Testis (tissue), 3 donors: ENCODE results near the gene SLC44A1. TPM values are rescaled to one million over a fixed set of nuclear protein-coding genes. Genes with fewer than 3 reads are reported as not detected.

Experiments used
- DNase-seq: peaks from one replicate; pipeline ENCODE4 v3.0.0-alpha.2; 2019
- H3K27ac ChIP-seq, 2 donors: fragments of 200-600 bp; sonication (generic); one replicate each; pipeline ENCODE4 v1.5.1; 2019
- H3K27me3 ChIP-seq: fragments of 200-600 bp; sonication (generic); one replicate; pipeline ENCODE4 v1.5.1; 2019
- H3K36me3 ChIP-seq: fragments of 200-600 bp; sonication (generic); one replicate; pipeline ENCODE4 v1.5.1; 2017; ENCODE audit warnings: low read depth; ENCODE audit errors: missing control alignments
- H3K4me1 ChIP-seq: fragments of 200-600 bp; sonication (generic); one replicate; pipeline ENCODE4 v1.5.1; 2019
- H3K4me3 ChIP-seq, 2 donors: fragments of 200-600 bp; sonication (generic); one replicate each; pipeline ENCODE4 v1.5.1; 2017 to 2019
- H3K9me3 ChIP-seq: fragments of 200-600 bp; sonication (generic); one replicate; pipeline ENCODE4 v1.5.1; 2017
- POLR2A ChIP-seq: fragments of 450-650 bp; IDR thresholded peaks from one replicate; pipeline ENCODE4 v1.6.1; 2017; ENCODE audit warnings: antibody characterized with exemption, mild to moderate bottlenecking, moderate library complexity
- WGBS, 2 donors: methylation state at CpG; one replicate each; pipeline ENCODE4 v1.1.5; 2018; 5-methylcytosine and 5-hydroxymethylcytosine counted together
- intact Hi-C: fragments of 100-400 bp; cut with DNase I; formaldehyde crosslinking; loops from one replicate; pipeline ENCODE4 v1.15.1; 2023; ENCODE audit warnings: low total_unique reads
- polyA plus RNA-seq: library from polyadenylated mRNA; stranded (reverse); fragments of 350-450 nt; fragmentation: Illumina TruSeq; extraction: RNeasy Lipid Tissue Mini Kit (QIAGEN cat#74804); gene quantifications from one replicate; pipeline ENCODE4 v1.2.3, GENCODE V29; 2014; ENCODE audit warnings: low read depth, low replicate concordance; ENCODE audit not compliant: insufficient read depth
- total RNA-seq, 2 donors: library from RNA; depleted of rRNA; stranded (reverse); fragments of >200 nt; gene quantifications; one replicate each; pipeline ENCODE4 v1.2.3, GENCODE V29; 2016
- TF ChIP-seq, protein P1 (sequence below), 3 experiments: fragments of 450-650 bp in 2 of 3; fragments of 200-600 bp in 1 of 3; sonication (generic) in 1 of 3; IDR thresholded peaks; one replicate each; pipeline ENCODE4 v1.5.1; 2016 to 2019; ENCODE audit warnings: antibody characterized with exemption in 3 of 3, mild to moderate bottlenecking in 2 of 3, moderate library complexity in 1 of 3

Gene SLC44A1
- total and polyA plus RNA-seq, 3 donors from 2014 or later, result 8.9 to 16.7 (median 11.1) TPM

DNA sequence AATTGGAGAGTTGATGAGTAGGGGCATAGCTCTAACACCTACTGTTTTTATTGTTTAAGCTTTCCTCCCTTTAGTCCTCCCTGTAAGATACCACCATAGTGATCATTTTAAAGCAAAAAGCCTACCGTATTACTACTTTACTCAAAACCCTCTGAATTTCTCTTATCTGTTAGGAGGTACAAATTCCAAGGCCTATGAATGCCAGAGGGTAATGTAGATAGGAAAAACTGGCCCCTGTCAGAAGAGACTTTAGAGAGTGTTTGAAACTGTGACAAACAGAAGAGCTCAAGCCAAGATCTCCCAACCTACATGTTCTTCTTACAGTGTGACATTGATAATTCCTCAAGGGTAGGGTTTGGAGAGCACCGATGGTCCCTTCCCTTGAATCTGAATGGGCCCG lies 7.2 kb upstream of the SLC44A1 start:
- H3K4me3 ChIP-seq, result no peak overlapping the region
- DNase-seq, result no peak
- H3K27me3 ChIP-seq, result no peaks in the 10 kb centered on the region
- peaks cover 18% of the 10 kb centered on the region for H3K4me1 ChIP-seq
- H3K36me3 ChIP-seq, result no peaks in the 10 kb centered on the region
- WGBS, 2 donors, result 80 to 88% methylated on average over 3 of the region's 3 CpGs
- no peak overlapping the region for H3K27ac ChIP-seq
- TF ChIP-seq POLR2A, result no peak
- TF ChIP-seq, protein P1, sequence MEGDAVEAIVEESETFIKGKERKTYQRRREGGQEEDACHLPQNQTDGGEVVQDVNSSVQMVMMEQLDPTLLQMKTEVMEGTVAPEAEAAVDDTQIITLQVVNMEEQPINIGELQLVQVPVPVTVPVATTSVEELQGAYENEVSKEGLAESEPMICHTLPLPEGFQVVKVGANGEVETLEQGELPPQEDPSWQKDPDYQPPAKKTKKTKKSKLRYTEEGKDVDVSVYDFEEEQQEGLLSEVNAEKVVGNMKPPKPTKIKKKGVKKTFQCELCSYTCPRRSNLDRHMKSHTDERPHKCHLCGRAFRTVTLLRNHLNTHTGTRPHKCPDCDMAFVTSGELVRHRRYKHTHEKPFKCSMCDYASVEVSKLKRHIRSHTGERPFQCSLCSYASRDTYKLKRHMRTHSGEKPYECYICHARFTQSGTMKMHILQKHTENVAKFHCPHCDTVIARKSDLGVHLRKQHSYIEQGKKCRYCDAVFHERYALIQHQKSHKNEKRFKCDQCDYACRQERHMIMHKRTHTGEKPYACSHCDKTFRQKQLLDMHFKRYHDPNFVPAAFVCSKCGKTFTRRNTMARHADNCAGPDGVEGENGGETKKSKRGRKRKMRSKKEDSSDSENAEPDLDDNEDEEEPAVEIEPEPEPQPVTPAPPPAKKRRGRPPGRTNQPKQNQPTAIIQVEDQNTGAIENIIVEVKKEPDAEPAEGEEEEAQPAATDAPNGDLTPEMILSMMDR (IDR thresholded peaks at IDR 0.05), result no peak
- intact Hi-C loops, result no loop called here
- H3K9me3 ChIP-seq, result no peaks in the 10 kb centered on the region

DNA sequence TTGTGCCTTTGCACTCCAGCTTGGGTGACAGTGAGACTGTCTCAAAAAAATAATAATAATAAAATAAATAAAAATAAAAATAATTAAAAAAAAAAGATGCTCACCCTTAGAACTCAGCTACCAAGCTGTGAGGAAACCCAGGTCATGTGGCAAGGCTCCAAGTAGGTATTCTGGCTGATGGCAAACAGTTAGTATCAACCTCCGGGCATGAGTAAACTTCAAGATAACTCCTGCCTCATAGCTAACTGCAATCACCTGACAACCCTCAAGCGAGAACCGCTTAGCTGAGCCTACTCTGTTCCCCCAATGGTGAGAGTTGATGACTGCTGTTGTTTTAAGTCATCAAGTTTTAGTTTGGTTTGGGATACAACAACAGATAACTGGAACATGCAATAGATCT lies 6.1 kb upstream of the SLC44A1 start:
- no peaks in the 10 kb centered on the region for H3K27me3 ChIP-seq
- intact Hi-C loops, result no loop called here
- H3K36me3 ChIP-seq, result no peaks in the 10 kb centered on the region
- no peak overlapping the region for H3K27ac ChIP-seq
- H3K4me1 ChIP-seq, result peaks cover 27% of the 10 kb centered on the region
- H3K9me3 ChIP-seq, result no peaks in the 10 kb centered on the region
- no peak for TF ChIP-seq POLR2A
- TF ChIP-seq, protein P1 (IDR thresholded peaks at IDR 0.05), result no peak
- H3K4me3 ChIP-seq, result no peak overlapping the region
- 95 to 98% methylated on average over 3 of the region's 3 CpGs for WGBS, 2 donors
- no peak for DNase-seq

- intact Hi-C loops, result no loop called here
- no peaks in the 10 kb centered on the region for H3K27me3 ChIP-seq
- WGBS, 2 donors, result 58 to 61% methylated on average over 4 of the region's 4 CpGs
- no peaks in the 10 kb centered on the region for H3K36me3 ChIP-seq
- no peaks in the 10 kb centered on the region for H3K9me3 ChIP-seq
- TF ChIP-seq, protein P1 (IDR thresholded peaks at IDR 0.05), result no peak
- TF ChIP-seq POLR2A, result no peak
- H3K27ac ChIP-seq, result peak overlapping the region in 1 of 2 donors; percentile 53
- peaks cover 28% of the 10 kb centered on the region for H3K4me1 ChIP-seq
- H3K4me3 ChIP-seq, result no peak overlapping the region
- no peak for DNase-seq
These were observed 3.0 kb upstream of the SLC44A1 start for GRCh38 chr9:105241356-105242043.

DNA sequence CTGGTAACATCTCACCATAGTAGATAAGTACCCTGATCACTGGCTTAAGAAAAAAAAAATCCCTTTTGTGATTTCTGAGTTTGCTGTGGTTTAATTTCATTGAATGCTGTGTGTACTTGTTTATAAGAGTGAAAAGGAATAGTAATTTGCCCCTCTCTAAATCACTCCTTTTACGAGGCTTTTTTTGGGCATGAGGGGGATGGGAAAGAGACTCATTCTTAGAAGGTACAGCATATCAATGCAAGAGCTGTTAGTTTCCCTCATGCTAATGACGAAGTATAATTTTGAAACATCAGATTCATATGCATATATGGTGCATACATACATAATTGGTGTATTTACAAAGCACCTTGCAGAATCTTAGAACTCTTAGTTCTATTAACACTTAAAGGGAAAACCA lies 2.4 kb upstream of the SLC44A1 start:
- Histone ChIP-seq H3K4me1 (peaks cover 28% of the 10 kb centered on the region), H3K27ac (peak overlapping the region; percentile 5 to 53), H3K9me3 (no peaks in the 10 kb centered on the region), H3K36me3 (no peaks in the 10 kb centered on the region), H3K4me3 (no peak overlapping the region), H3K27me3 (no peaks in the 10 kb centered on the region)
- intact Hi-C loops, result no loop called here
- TF ChIP-seq POLR2A, result no peak
- TF ChIP-seq, protein P1 (IDR thresholded peaks at IDR 0.05), result no peak
- WGBS, 2 donors, result 18 to 25% methylated on average over 2 of the region's 2 CpGs
- DNase-seq, result no peak

GRCh38 chr9:105242557-105242956 lies 1.9 kb upstream of the SLC44A1 start:
- peaks cover 28% of the 10 kb centered on the region for H3K4me1 ChIP-seq
- no peak overlapping the region for H3K4me3 ChIP-seq

More at GRCh38 chr9:105242557-105242956, 1.9 kb upstream of the SLC44A1 start:
- WGBS, 2 donors, result 6 to 11% methylated on average over 4 of the region's 4 CpGs
- H3K9me3 ChIP-seq, result no peaks in the 10 kb centered on the region
- no peaks in the 10 kb centered on the region for H3K27me3 ChIP-seq
- intact Hi-C loops, result no loop called here
- H3K36me3 ChIP-seq, result no peaks in the 10 kb centered on the region
- TF ChIP-seq POLR2A, result no peak
- TF ChIP-seq, protein P1 (IDR thresholded peaks at IDR 0.05), result no peak
- DNase-seq, result no peak
- peak overlapping the region; percentile 5 to 50 for H3K27ac ChIP-seq
